22Rv1 (cell line): ENCODE results near the gene ITGA8.

ENCODE experiments used
- ZFX ChIP-seq: fragments of 450-650 bp; IDR thresholded peaks from 2 replicates; pipeline ENCODE4 v1.6.1; 2017; ENCODE audit warnings: antibody characterized with exemption, borderline replicate concordance
- TF ChIP-seq, protein P1 (sequence below): fragments of 450-650 bp; IDR thresholded peaks from 2 replicates; pipeline ENCODE4 v1.5.1; 2017; ENCODE audit warnings: mild to moderate bottlenecking

DNA sequence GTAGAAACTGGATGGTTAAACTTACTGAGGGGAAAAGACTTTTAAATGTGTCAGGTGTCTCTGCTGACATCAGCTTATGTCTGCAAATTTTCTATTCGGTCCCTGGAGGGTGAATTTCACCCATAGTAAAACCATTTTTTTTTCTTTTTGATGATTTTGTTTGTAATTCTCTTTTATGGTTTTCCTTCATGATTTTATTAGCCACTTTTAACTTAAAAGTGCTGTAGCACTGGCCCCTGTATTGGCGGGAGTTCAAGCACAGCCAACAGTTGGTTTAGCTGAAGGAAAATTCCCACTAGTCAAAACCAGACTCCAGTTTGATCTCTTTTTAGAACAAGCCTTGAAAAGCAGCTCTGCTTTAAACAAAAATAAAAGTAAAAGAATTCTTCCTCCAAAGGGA lies 5.0 kb upstream of the ITGA8 start:
- TF ChIP-seq, protein P1, sequence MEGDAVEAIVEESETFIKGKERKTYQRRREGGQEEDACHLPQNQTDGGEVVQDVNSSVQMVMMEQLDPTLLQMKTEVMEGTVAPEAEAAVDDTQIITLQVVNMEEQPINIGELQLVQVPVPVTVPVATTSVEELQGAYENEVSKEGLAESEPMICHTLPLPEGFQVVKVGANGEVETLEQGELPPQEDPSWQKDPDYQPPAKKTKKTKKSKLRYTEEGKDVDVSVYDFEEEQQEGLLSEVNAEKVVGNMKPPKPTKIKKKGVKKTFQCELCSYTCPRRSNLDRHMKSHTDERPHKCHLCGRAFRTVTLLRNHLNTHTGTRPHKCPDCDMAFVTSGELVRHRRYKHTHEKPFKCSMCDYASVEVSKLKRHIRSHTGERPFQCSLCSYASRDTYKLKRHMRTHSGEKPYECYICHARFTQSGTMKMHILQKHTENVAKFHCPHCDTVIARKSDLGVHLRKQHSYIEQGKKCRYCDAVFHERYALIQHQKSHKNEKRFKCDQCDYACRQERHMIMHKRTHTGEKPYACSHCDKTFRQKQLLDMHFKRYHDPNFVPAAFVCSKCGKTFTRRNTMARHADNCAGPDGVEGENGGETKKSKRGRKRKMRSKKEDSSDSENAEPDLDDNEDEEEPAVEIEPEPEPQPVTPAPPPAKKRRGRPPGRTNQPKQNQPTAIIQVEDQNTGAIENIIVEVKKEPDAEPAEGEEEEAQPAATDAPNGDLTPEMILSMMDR, result no peak
- no peak for TF ChIP-seq ZFX
